ENCODE measurements around the gene RAG1.

GRCh38 chr11:36596880-36597279 lies 29.1 kb downstream of the RAG1 start:
- TF ChIP-seq CHD2 (IDR thresholded peaks at IDR 0.05; ENCODE audit: low read length, partially characterized antibody) (no peak), MAX (IDR thresholded peaks at IDR 0.05; ENCODE audit: low read depth) (no peak), CTCF (IDR thresholded peaks at IDR 0.05) (no peak), EP300 (IDR thresholded peaks at IDR 0.05; ENCODE audit: borderline replicate concordance in 1 of 2, low read depth in 1 of 2, low read length in 1 of 2) (no peak), USF2 (IDR thresholded peaks at IDR 0.05; ENCODE audit: borderline replicate concordance, low read depth, low read length) (no peak), POLR2AphosphoS5 (IDR thresholded peaks at IDR 0.05; ENCODE audit: low read depth, low read length) (no peak), RFX5 (IDR thresholded peaks at IDR 0.05; ENCODE audit: low read length) (no peak), TAF1 (IDR thresholded peaks at IDR 0.05; ENCODE audit: borderline replicate concordance, low read depth, low read length) (no peak)

All from SK-N-SH (cell line).